Measurements from ENCODE around the gene ZBTB5. TPM values are rescaled to one million over a fixed set of nuclear protein-coding genes. Genes with fewer than 3 reads are reported as not detected.

Gene ZBTB5
- total and polyA plus RNA-seq, 8 donors = 2.8 to 7.5 (median 4.8) TPM

- intact Hi-C loops (cut with DNase I) = loop anchor here in 1 of 3 donors (10.0 kb wide), 1 partner anchor 63 kb away; no protein-coding TSS in a partner anchor
- 80 to 87% methylated on average over 6 of the region's 6 CpGs for WGBS, 2 donors
- ATAC-seq = no peak
- Histone ChIP-seq H3K4me3 (no peak overlapping the region), H3K9me3 (no peaks in the 10 kb centered on the region), H3K4me1 (no peaks in the 10 kb centered on the region), H3K36me3 (peaks cover 0 to 27% (median 4%) of the 10 kb centered on the region in 3 donors), H3K27me3 (no peaks in the 10 kb centered on the region), H3K27ac (no peak overlapping the region)
- no peak for FAIRE-seq
- TF ChIP-seq CTCF (IDR thresholded peaks at IDR 0.05) = no peak
- peak in 2 of 6 donors; percentile 23 to 30 for DNase-seq
Measured at GRCh38 chr9:37432020-37432419, 33.2 kb downstream of the ZBTB5 start.

DNA sequence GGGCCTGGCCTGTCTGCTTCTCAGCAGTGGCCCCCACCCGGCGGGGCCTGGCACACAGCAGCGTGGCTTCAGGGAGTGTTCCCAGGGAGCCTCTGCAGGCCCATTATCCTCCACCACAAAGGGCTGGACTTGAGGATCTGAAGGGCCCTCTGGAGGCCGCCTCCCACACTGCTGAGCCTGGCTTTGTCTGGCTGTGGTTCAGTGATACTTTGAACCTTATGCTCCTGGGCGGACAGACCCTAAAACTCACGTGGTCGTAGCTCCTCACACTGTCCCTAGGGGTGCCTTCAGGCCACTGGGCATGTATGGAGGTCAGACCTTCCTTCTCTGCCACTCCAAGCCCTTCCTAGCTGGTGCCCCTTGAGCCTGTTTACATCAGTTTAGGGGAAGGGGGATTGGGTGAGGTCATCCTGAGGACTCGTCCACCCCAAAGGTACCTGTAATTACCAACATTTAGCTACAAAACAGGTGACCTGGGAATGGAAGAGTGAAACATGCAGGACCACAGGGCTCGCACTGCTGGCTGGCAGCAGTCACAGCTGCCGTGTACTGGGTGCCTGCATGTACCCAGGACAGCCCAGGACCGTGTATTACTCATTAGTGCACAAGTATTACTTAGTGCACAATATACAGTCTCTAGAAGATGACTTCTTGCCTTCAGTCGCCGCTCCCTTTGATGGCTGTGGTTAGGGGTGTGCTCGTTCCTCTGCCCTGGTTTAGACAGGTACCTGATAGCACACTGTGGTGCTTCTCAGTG, 34.2 kb downstream of the ZBTB5 start:
- WGBS, 2 donors = 62 to 70% methylated on average over 14 of the region's 14 CpGs
- ATAC-seq = peak; percentile 44 to 68 (median 64)

GRCh38 chr9:37429441-37430285, 35.6 kb downstream of the ZBTB5 start:
- ATAC-seq (peak in 2 of 4 donors; percentile 22 to 59), DNase-seq (peak in 2 of 6 donors; percentile 30 to 54), FAIRE-seq (no peak)
- no peak overlapping the region for H3K4me3 ChIP-seq
- H3K4me1 ChIP-seq = peaks cover 0 to 3% (median 0%) of the 10 kb centered on the region in 3 donors
- 85 to 90% methylated on average over 17 of the region's 17 CpGs for WGBS, 2 donors
- H3K9me3 ChIP-seq = no peaks in the 10 kb centered on the region
- no peak overlapping the region for H3K27ac ChIP-seq
- intact Hi-C loops (cut with DNase I) = loop anchor here in 1 of 3 donors (10.0 kb wide), 1 partner anchor 65 kb away; no protein-coding TSS in a partner anchor
- no peaks in the 10 kb centered on the region for H3K27me3 ChIP-seq
- H3K36me3 ChIP-seq = peaks cover 0 to 29% (median 0%) of the 10 kb centered on the region in 3 donors
- no peak for TF ChIP-seq CTCF (IDR thresholded peaks at IDR 0.05)

More for the DNA sequence above, 34.2 kb downstream of the ZBTB5 start:
- Histone ChIP-seq H3K4me1 (no peaks in the 10 kb centered on the region), H3K9me3 (no peaks in the 10 kb centered on the region), H3K27ac (no peak overlapping the region), H3K27me3 (no peaks in the 10 kb centered on the region), H3K36me3 (peaks cover 0 to 29% (median 0%) of the 10 kb centered on the region in 3 donors), H3K4me3 (no peak overlapping the region)
- FAIRE-seq (no peak), DNase-seq (peak in 2 of 6 donors; percentile 24 to 51)
- no peak for TF ChIP-seq CTCF (IDR thresholded peaks at IDR 0.05)
- intact Hi-C loops (cut with DNase I) = loop anchor here in 1 of 3 donors (10.0 kb wide), 1 partner anchor 64 kb away; no protein-coding TSS in a partner anchor

- peak in 2 of 6 donors; percentile 48 to 69 for DNase-seq
- H3K27me3 ChIP-seq = no peaks in the 10 kb centered on the region
- no peak for TF ChIP-seq CTCF (IDR thresholded peaks at IDR 0.05)
- no peaks in the 10 kb centered on the region for H3K9me3 ChIP-seq
- H3K4me1 ChIP-seq = peaks cover 12 to 17% (median 13%) of the 10 kb centered on the region in 3 donors
- peaks cover 0 to 21% (median 0%) of the 10 kb centered on the region in 3 donors for H3K36me3 ChIP-seq
- WGBS, 2 donors = 93 to 97% methylated on average over 14 of the region's 14 CpGs
- FAIRE-seq = no peak
- intact Hi-C loops (cut with DNase I) = no loop called here
- no peak overlapping the region for H3K27ac ChIP-seq
- no peak overlapping the region for H3K4me3 ChIP-seq
- ATAC-seq = no peak
Measured at GRCh38 chr9:37428345-37428744, 36.9 kb downstream of the ZBTB5 start.

Measured in pancreas (tissue), 10 donors.